Coronary artery (tissue), 2 donors: ENCODE data around the gene CORO2A.
A peak's percentile ranks its signal among the peaks of the same experiment; 100 is the strongest.

Experiments used
- DNase-seq: peaks from one replicate; pipeline ENCODE4 v3.0.0-alpha.2; 2017; ENCODE audit warnings: low spot score
- H3K27ac ChIP-seq, 2 donors: fragments of 200-600 bp; sonication (generic); one replicate each; pipeline ENCODE4 v1.5.1; 2016 to 2019
- H3K4me3 ChIP-seq: fragments of 200-600 bp; sonication (generic); 2 replicates; pipeline ENCODE4 v1.5.1; 2016; ENCODE audit warnings: mild to moderate bottlenecking, moderate library complexity
- CTCF ChIP-seq: fragments of 200-600 bp; sonication (generic); IDR thresholded peaks from one replicate; pipeline ENCODE4 v1.5.1; 2019; ENCODE audit warnings: antibody characterized with exemption

Gene CORO2A

GRCh38 chr9:98232926-98233325, 40.5 kb upstream of the CORO2A start:
- DNase-seq = no peak
- H3K27ac ChIP-seq = no peak overlapping the region
- no peak overlapping the region for H3K4me3 ChIP-seq
- no peak for TF ChIP-seq CTCF

DNA sequence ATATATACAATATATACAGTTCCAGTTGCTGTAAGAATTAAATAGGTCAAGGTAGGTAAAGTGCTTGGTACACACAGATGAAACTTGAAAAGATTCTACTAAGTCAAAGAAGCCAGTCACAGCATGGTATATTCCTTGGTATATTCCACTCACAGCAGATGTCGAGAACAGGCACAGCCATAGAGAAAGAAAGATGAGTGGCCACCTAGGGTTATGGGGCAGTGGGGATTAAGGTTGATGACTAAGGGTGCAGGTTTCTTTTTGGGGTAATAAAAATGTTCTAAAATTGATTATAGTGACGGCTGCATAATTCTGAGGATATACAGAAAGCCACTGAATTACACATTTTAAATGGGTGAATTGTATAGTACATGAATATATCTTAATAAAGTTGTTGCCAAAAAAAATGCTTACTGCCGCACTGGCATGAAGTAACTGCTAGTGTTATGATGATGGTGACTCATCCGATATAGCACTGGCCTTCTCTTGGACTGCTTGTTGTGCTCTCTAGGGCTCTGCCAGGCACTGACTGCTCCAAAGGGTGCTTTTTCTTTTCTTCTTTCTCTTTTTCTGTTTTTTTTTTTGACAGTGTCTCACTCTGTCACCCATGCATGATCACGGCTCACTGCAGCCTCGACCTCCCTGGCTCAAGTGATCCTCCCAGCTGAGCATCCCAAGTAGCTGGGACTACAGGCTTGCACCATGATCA, 39.5 kb upstream of the CORO2A start:
- Histone ChIP-seq H3K27ac (no peak overlapping the region), H3K4me3 (no peak overlapping the region)
- DNase-seq = no peak
- TF ChIP-seq CTCF = no peak

DNA sequence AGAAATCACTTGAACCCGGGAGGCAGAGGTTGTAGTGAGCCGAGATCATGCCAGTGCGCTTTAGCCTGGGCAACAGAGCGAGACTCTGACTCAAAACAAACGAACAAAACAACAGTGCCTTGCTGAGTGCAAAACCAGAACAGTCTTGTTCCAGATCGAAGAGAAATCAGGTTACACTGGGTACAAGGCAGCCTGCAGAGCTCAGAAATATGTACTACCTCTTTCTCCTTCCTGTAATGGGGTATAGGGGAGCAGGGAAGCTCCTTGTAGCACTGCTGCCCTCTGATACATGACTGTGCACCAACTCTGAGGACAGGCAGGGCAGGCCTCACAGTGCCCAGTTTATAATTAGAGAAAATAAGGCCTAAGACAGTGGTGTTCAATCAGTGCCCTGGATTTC, 38.4 kb upstream of the CORO2A start:
- TF ChIP-seq CTCF = no peak
- H3K4me3 ChIP-seq = no peak overlapping the region
- DNase-seq = no peak
- no peak overlapping the region for H3K27ac ChIP-seq

DNA sequence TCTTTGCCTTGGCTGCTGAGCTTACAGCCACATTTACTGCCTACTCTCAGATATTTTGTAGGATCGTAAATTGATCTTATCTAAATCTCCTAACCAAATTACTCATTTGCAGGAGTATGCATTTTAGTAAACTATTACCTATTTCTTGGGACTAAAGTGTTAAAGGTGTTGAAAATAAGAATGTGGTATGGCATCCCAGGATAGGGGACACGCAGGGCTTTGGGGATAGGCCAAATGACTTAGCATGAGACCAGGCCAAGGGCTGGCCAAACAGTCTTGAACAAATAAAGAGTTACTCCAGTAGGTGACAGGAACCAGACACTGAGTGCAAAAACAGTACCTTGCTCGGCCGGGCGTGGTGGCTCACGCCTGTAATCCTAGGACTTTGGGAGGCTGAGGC, 37.9 kb upstream of the CORO2A start:
- Histone ChIP-seq H3K27ac (no peak overlapping the region), H3K4me3 (no peak overlapping the region)
- TF ChIP-seq CTCF = no peak
- no peak for DNase-seq

DNA sequence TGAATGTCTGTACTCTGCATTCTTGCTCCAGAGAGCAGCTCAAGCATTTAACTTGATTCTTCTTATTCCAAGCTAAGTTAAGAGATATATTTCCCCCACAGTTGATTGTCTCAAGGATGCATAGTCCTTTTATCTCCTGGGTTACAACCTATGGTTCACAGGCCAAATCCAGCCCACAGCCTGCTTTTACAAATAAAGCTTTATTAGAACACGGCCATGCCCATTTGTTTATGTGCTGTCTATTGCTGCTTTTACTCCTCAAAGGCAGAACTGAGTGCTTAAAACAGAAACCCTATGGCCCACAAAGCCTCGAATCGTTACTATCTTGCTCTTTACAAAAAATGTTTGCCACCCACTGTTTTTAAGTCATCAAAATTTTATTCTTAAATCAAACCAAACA, 37.2 kb upstream of the CORO2A start:
- Histone ChIP-seq H3K4me3 (no peak overlapping the region), H3K27ac (no peak overlapping the region)
- no peak for DNase-seq
- no peak for TF ChIP-seq CTCF

- no peak for DNase-seq
- H3K4me3 ChIP-seq = no peak overlapping the region
- H3K27ac ChIP-seq = no peak overlapping the region
- TF ChIP-seq CTCF = no peak
These were observed 36.6 kb upstream of the CORO2A start for GRCh38 chr9:98229090-98229395.

GRCh38 chr9:98228392-98229089, 36.1 kb upstream of the CORO2A start:
- no peak overlapping the region for H3K27ac ChIP-seq
- TF ChIP-seq CTCF = no peak
- H3K4me3 ChIP-seq = no peak overlapping the region
- peak; percentile 41 for DNase-seq
